NK-92 (cell line): ENCODE measurements around the gene TMCC3.
"Not testable (repeated sequence)": the region's sequence is repeated elsewhere in the genome, so short reads cannot be mapped to it uniquely, and the experiment has no call there.

Experiments used
- DNase-seq: peaks from one replicate; lab custom pipeline; 2025; ENCODE audit not compliant: unreplicated experiment; lab: John Stamatoyannopoulos, UW

The TMCC3 gene

GRCh38 chr12:94575024-94575423 lies 75.3 kb downstream of the TMCC3 start:
- no peak for DNase-seq

- no peak for DNase-seq
These were observed 78.8 kb downstream of the TMCC3 start for GRCh38 chr12:94571556-94571955.

GRCh38 chr12:94570161-94570560 lies 80.2 kb downstream of the TMCC3 start:
- DNase-seq: no peak

GRCh38 chr12:94567761-94568160 lies 82.6 kb downstream of the TMCC3 start:
- no peak for DNase-seq

GRCh38 chr12:94566345-94566744 lies 84.0 kb downstream of the TMCC3 start:
- DNase-seq: no peak

- DNase-seq: no peak
These were observed 84.7 kb downstream of the TMCC3 start for GRCh38 chr12:94565683-94566082.

- DNase-seq: no peak
These were observed 87.1 kb downstream of the TMCC3 start for GRCh38 chr12:94563286-94563685.

GRCh38 chr12:94561943-94562411 lies 88.4 kb downstream of the TMCC3 start:
- no peak for DNase-seq

- no peak for DNase-seq
These were observed 89.7 kb downstream of the TMCC3 start for GRCh38 chr12:94560431-94561221.

- DNase-seq: no peak
These were observed 91.7 kb downstream of the TMCC3 start for GRCh38 chr12:94558612-94559011.

- DNase-seq: no peak
These were observed 92.5 kb downstream of the TMCC3 start for GRCh38 chr12:94557746-94558295.

- DNase-seq: no peak
These were observed 94.7 kb downstream of the TMCC3 start for GRCh38 chr12:94555687-94556086.

GRCh38 chr12:94553875-94554274 lies 96.5 kb downstream of the TMCC3 start:
- DNase-seq: no peak

- no peak for DNase-seq
These were observed 97.2 kb downstream of the TMCC3 start for GRCh38 chr12:94553130-94553519.

GRCh38 chr12:94551810-94552209 lies 98.5 kb downstream of the TMCC3 start:
- no peak for DNase-seq

- no peak for DNase-seq
These were observed 99.4 kb downstream of the TMCC3 start for GRCh38 chr12:94550964-94551363.

- DNase-seq: not testable (repeated sequence)
These were observed 101.5 kb downstream of the TMCC3 start for GRCh38 chr12:94548833-94549232.

GRCh38 chr12:94545935-94546771 lies 104.2 kb downstream of the TMCC3 start:
- no peak for DNase-seq

- no peak for DNase-seq
These were observed 106.0 kb downstream of the TMCC3 start for GRCh38 chr12:94544355-94544754.

GRCh38 chr12:94538318-94538717 lies 112.0 kb downstream of the TMCC3 start:
- no peak for DNase-seq

GRCh38 chr12:94536040-94536965 lies 114.1 kb downstream of the TMCC3 start:
- no peak for DNase-seq
